Fibroblast of gingiva (primary cell): Measurements from ENCODE around the gene VPS51.

Experiments used
- DNase-seq: peaks from one replicate; pipeline ENCODE4 v3.0.0-alpha.2; 2011; ENCODE audit warnings: low read depth

VPS51 gene

GRCh38 chr11:65072631-65072966 is 23.4 kb upstream of the VPS51 start:
- no peak for DNase-seq

DNA sequence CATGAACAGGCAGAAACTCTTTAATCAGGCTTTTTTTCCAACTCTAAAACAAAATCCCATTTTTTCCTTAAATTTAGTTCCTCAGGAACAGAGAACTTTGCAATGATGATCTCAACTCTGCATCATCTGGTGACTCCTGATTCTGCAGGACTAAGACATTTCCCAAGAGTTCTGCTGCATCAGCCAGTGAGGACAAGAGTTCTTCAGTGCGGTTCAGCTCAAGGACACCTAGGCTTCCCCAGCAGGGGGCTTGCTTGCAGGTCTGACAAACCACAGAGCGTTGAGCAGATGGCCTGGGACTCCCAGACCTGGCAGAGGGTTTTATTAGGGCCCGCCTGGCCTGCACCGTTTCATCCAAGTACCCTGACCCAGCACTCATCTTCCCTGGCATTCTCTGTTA is 18.6 kb upstream of the VPS51 start:
- DNase-seq: no peak

DNA sequence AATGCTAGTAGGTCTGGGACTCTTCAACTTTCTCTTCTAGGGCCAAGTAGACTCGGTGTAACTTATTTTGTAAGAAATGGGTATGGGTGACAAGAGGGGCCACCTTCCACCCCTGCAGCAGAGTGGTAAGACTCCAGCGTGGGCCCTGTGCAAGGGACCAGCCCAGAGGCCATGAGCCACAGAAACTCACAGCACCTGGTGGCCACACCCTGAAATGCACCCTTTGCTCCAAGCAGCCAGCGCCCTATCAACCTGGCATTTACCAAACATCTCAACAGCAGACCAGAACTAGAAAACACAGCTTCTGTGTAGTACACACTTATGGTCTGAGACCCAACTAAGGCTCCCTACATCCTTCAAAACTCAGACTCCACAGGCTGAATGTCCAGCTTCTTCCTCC is 17.9 kb upstream of the VPS51 start:
- DNase-seq: no peak

- no peak for DNase-seq
These were observed 17.1 kb upstream of the VPS51 start for GRCh38 chr11:65078786-65079342.

DNA sequence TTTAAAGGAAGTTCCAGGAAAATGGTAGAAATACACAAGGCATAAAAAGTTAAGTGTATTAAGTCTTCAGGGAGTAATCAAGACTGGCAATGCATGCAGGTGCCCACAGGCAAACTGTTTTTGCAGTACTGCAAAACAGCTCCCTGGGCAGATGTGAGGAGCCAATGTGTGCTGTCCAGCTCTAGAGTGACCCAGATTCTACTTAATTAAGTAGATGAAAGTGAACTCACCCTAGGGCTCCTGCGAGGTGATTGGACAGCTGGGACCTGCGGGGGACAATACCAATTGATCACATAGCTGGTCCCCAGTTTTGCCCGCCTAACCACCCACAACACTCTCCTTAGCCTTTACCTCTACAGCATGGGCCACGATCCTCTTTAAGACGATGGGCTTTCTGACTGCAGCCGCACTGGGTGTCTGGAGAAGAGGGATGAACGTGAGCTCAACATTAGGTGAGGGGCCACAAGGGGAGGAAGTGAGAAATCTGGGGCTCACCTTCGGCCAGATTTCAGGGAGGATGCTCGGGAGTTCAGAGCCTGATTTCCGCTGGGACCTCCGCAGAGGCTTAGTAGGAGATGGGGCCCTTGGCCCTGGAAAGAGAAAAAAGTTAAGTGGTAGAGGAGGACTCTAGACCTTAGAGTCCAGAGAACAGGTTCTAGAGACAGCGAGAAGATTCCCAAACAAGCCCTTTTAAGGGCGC is 12.7 kb upstream of the VPS51 start:
- no peak for DNase-seq

GRCh38 chr11:65083834-65084597 is 12.0 kb upstream of the VPS51 start, which contains the start of the genes CDCA5 and ZFPL1:
TSS of gene CDCA5 (minus strand) at chr11:65084040. CDS start at chr11:65083978, 62 bp downstream.
TSS of gene ZFPL1 (plus strand) at chr11:65084222. CDS start at chr11:65084699, 477 bp downstream.
- DNase-seq: peak; percentile 96

GRCh38 chr11:65084598-65085375 is 11.2 kb upstream of the VPS51 start:
- DNase-seq: no peak

DNA sequence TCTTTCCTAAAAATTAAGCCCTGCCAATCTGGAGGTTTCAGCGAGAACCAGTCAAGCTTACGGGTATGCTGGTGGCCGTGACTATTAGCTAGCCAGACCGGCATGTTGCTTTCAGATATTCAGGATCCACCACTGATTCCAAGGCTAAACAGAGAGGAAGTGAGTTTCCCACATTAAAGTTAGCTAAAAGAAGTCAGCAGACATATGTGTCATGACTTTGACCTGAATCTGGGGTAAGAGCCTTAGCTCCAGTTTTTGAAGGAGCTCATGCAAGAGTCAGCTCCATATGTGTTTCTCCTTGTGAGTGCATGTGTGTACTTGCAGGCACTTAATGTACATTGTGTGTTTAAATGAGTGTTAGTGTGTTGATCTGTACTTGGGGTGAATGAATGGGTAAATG is 10.6 kb upstream of the VPS51 start:
- no peak for DNase-seq

- no peak for DNase-seq
These were observed 9.2 kb upstream of the VPS51 start for GRCh38 chr11:65086809-65087208.

- DNase-seq: no peak
These were observed 8.8 kb upstream of the VPS51 start for GRCh38 chr11:65087216-65087615.

- no peak for DNase-seq
These were observed 8.2 kb upstream of the VPS51 start for GRCh38 chr11:65087827-65088226.

- DNase-seq: no peak
These were observed 6.4 kb upstream of the VPS51 start for GRCh38 chr11:65089621-65090020.

GRCh38 chr11:65090628-65091027 is 5.4 kb upstream of the VPS51 start:
- no peak for DNase-seq

DNA sequence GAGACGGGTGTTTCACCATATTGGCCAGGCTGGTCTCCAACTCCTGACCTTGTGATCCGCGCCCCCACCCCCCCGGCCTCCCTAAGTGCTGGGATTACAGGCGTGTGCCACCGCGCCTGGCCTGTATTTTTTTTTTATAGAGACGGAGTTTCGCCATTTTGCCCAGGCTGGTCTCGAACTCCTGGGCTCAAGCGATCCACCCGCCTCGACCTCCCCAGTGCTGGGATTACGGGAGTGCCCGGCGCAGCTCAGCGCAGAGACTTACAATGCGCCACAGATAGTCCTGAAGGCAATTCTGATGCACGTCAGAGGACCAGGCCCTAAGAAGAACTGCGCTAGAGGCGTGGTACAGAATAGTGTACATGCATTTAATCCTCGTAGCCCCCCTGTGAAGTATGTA is 587 bp upstream of the VPS51 start:
- no peak for DNase-seq

- no peak for DNase-seq
These were observed 912 bp downstream of the VPS51 start for GRCh38 chr11:65096926-65097325.

GRCh38 chr11:65100674-65101350 is 4.8 kb downstream of the VPS51 start:
- DNase-seq: no peak

DNA sequence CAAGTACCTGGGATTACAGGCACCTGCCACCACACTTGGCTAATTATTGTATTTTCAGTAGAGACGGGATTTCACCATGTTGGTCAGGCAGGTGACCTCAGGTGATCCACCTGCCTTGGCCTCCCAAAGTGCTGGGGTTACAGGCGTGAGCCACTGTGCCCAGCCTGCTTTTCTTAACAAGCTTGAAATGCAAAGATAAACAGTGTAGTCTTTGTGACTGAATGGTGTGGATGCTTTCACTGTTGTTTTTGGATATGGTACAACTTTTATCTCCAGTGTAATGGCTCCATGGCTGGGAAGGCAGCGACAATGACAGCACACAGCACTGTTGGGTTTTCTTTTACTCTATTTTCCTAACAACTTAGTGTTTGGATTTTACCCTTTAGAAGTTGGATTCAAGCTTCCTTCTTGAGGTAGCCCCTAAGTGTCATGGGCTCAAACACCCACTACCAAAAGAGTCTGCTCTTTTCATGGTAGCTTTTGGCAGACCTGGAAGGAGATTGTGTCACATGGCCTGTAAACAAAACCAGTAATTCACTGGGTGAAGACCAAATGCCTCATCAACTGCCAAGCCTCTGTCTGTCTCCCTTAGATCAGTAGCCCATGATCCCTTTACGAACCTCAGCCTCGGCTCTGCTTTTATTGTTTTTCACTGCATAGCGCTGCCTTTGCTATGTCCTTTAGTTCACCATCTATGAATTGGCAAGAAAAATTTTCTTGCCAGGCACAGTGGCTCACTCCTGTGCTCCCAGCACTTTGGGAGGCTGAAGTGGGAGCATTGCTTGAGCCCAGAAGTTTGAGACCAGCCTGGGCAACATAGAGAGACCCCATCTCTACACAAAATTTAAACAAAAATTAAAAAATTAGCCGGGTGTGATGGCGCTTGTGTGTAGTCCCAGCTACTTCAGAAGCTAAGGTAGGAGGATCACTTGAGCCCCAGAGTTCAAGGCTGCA is 6.4 kb downstream of the VPS51 start:
- peak; percentile 33 for DNase-seq

DNA sequence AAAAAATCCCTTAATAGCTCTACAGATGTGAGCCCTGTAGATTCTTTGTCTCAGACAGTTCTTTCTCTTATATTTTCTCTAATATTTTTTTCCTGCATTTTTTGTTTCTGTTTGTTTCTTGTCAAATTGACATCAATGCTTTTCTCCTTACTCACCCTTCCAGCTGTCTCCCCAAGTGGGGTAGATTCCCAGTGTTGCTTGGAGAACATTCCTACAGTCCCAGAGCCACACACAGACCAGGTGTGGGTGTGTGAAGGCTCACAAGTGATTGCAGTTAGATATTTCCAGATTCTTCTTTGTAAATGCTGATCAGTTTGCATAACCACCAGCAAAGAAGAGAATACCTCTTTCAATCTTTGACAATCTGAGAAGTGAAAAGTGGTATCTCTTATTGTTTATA is 7.5 kb downstream of the VPS51 start:
- DNase-seq: no peak

GRCh38 chr11:65104628-65105027 is 8.6 kb downstream of the VPS51 start:
- peak; percentile 36 for DNase-seq

DNA sequence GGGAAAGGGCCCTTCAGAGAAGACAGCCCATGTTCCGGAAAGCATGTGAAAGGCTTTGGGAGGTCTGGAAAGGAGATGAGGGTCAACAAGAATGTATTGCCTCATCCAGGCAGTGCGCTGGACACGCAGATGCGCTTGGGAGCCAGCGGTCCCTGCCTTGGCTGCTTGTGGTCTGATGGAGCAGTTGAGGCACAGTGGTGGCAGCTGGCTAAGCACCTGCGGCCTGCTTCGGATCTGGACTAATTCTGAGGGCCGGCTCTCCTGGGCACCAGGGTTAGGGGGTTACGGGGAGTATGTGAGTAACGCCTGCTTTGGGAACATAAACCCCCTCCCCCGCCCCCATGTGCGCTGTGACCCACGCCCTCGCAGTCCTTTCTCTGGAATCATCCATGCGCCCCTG is 11.1 kb downstream of the VPS51 start:
- no peak for DNase-seq
